ENCODE data around the gene PFDN1. TPM values are rescaled to one million over a fixed set of nuclear protein-coding genes. Genes with fewer than 3 reads are reported as not detected.
A peak's percentile ranks its signal among the peaks of the same experiment; 100 is the strongest.

PFDN1 gene
- total and polyA plus RNA-seq, 8 donors: 45.7 to 98.9 (median 87.3) TPM

GRCh38 chr5:140249536-140249935 lies 53.4 kb downstream of the PFDN1 start:
- H3K36me3 ChIP-seq: peaks cover 0 to 54% of the 10 kb centered on the region in 2 donors
- H3K27ac ChIP-seq: no peak overlapping the region
- DNase-seq (no peak), ATAC-seq (no peak)
- no peaks in the 10 kb centered on the region for H3K9me3 ChIP-seq
- H3K4me3 ChIP-seq: no peak overlapping the region
- H3K4me1 ChIP-seq: peaks cover 29 to 72% of the 10 kb centered on the region in 2 donors
- TF ChIP-seq, protein P1, sequence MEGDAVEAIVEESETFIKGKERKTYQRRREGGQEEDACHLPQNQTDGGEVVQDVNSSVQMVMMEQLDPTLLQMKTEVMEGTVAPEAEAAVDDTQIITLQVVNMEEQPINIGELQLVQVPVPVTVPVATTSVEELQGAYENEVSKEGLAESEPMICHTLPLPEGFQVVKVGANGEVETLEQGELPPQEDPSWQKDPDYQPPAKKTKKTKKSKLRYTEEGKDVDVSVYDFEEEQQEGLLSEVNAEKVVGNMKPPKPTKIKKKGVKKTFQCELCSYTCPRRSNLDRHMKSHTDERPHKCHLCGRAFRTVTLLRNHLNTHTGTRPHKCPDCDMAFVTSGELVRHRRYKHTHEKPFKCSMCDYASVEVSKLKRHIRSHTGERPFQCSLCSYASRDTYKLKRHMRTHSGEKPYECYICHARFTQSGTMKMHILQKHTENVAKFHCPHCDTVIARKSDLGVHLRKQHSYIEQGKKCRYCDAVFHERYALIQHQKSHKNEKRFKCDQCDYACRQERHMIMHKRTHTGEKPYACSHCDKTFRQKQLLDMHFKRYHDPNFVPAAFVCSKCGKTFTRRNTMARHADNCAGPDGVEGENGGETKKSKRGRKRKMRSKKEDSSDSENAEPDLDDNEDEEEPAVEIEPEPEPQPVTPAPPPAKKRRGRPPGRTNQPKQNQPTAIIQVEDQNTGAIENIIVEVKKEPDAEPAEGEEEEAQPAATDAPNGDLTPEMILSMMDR (IDR thresholded peaks at IDR 0.05): no peak
- intact Hi-C loops (cut with DNase I): loop anchor here in 1 of 2 donors (10.0 kb wide), 1 partner anchor 95 kb away; the partner anchor contains the start of gene HBEGF
- no peaks in the 10 kb centered on the region for H3K27me3 ChIP-seq

DNA sequence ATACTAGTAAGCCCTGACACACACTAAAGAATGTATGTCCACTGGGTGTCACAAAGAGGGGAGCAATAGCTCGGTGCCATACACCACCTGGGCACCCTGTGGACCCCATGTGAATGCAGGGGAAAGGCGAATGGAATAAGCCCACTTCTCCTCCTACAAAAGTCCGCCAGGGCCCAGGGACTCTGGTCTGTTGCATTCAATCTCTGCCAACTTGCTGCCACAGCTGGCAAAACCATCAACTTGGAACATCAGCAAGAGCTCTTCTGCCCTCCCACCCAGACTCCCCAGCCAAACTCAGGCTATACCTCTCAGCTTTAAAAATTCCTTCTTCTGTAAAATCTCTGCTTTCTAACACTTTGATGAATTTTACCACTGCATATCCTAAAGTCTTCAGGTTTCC lies 54.5 kb downstream of the PFDN1 start:
- intact Hi-C loops (cut with DNase I): loop anchor here in 1 of 2 donors (10.0 kb wide), 1 partner anchor 96 kb away; the partner anchor contains the start of gene HBEGF
- H3K36me3 ChIP-seq: peaks cover 0 to 64% of the 10 kb centered on the region in 2 donors

GRCh38 chr5:140246378-140247122 lies 56.4 kb downstream of the PFDN1 start:
- Histone ChIP-seq H3K27me3 (no peaks in the 10 kb centered on the region), H3K4me3 (no peak overlapping the region), H3K27ac (peak overlapping the region; percentile 58 to 66), H3K36me3 (peaks cover 0 to 67% of the 10 kb centered on the region in 2 donors), H3K4me1 (peaks cover 23 to 59% of the 10 kb centered on the region in 2 donors), H3K9me3 (no peaks in the 10 kb centered on the region)
- intact Hi-C loops (cut with DNase I): loop anchor here in 1 of 2 donors (10.0 kb wide), 1 partner anchor 98 kb away; the partner anchor contains the start of gene HBEGF
- TF ChIP-seq, protein P1 (IDR thresholded peaks at IDR 0.05): no peak
- ATAC-seq: peak; percentile 39
- DNase-seq: no peak

More for the DNA sequence above, 54.5 kb downstream of the PFDN1 start:
- Histone ChIP-seq H3K27me3 (no peaks in the 10 kb centered on the region), H3K9me3 (no peaks in the 10 kb centered on the region), H3K27ac (no peak overlapping the region), H3K4me1 (peaks cover 20 to 65% of the 10 kb centered on the region in 2 donors), H3K4me3 (no peak overlapping the region)
- TF ChIP-seq, protein P1 (IDR thresholded peaks at IDR 0.05): no peak
- no peak for DNase-seq
- ATAC-seq: no peak

DNA sequence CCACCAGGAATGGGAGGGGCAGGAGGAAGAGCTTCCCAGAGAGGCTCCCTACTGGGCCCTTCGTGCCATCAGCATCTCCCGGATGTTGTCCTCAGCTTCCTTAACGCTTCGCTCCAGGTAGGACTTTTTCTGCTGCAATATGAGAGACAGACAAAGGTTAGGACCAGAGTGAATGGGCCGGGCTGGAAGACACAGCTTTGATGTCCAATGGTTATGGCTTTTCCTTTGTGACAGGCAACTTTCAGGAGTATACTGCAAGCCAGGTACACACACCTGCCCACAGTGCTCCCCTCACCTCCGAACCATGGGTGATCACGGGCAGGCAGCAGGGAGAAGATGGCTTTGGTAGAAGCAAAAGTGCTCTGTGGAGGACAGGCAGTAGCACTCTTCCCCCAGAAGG lies 57.0 kb downstream of the PFDN1 start:
- H3K4me3 ChIP-seq: no peak overlapping the region
- H3K27me3 ChIP-seq: no peaks in the 10 kb centered on the region
- ATAC-seq (no peak), DNase-seq (no peak)
- peaks cover 0 to 64% of the 10 kb centered on the region in 2 donors for H3K36me3 ChIP-seq
- intact Hi-C loops (cut with DNase I): loop anchor here in 1 of 2 donors (10.0 kb wide), 1 partner anchor 99 kb away; the partner anchor contains the start of gene HBEGF
- peaks cover 30 to 59% of the 10 kb centered on the region in 2 donors for H3K4me1 ChIP-seq
- no peaks in the 10 kb centered on the region for H3K9me3 ChIP-seq
- H3K27ac ChIP-seq: peak overlapping the region; percentile 58 to 66
- TF ChIP-seq, protein P1 (IDR thresholded peaks at IDR 0.05): no peak

DNA sequence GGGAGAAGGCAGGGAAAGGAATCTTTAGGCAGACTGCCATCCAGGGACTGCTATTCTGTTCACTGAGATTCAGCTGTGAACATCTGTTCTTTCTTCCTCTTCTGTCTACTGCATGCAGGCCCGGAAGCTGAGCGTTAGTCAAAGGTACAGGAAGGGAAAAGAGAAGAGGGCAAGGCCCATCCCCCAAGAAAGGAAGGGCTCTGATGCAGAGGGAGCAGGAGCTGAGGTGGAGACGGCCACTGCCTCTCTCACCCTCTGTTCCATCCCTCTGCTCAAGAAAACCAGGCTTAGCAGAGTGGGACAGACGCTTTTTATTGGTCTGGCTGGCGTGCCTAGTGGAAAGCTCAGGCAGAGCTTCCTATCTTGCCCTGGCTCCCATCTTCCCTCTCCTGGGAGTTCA lies 57.6 kb downstream of the PFDN1 start:
- Histone ChIP-seq H3K4me1 (peaks cover 30 to 59% of the 10 kb centered on the region in 2 donors), H3K27ac (peak overlapping the region; percentile 2 to 66), H3K4me3 (no peak overlapping the region), H3K27me3 (no peaks in the 10 kb centered on the region), H3K9me3 (no peaks in the 10 kb centered on the region), H3K36me3 (peaks cover 0 to 58% of the 10 kb centered on the region in 2 donors)
- intact Hi-C loops (cut with DNase I): loop anchor here in 1 of 2 donors (10.0 kb wide), 1 partner anchor 99 kb away; the partner anchor contains the start of gene HBEGF
- no peak for ATAC-seq
- TF ChIP-seq, protein P1 (IDR thresholded peaks at IDR 0.05): no peak
- no peak for DNase-seq

All from left lung (tissue), 10 donors.